HCEC 1CT (cell line): ENCODE data around the gene OR9A4.

Experiments used
- DNase-seq: peaks from one replicate; pipeline ENCODE4 v3.0.0-alpha.2; 2017

The OR9A4 gene

DNA sequence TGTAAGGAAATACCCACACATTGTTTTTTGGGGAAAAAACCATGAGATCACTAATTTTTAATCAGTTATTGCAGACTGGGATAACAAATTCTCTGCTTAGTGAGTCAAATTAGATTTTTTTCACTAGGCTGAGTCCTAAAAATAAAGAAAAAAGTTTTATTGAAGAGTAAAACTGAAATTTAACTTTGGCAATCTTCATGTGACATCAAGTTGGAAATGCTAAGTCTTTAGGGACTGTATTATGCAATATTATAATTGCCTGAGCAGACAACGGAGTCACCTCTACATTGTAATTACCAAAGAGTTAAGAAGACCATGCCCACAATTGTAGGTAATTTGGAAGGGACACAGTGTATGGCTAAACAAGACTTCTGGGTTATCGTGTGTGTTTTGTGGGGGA lies 32.8 kb downstream of the OR9A4 start:
- DNase-seq, result no peak

DNA sequence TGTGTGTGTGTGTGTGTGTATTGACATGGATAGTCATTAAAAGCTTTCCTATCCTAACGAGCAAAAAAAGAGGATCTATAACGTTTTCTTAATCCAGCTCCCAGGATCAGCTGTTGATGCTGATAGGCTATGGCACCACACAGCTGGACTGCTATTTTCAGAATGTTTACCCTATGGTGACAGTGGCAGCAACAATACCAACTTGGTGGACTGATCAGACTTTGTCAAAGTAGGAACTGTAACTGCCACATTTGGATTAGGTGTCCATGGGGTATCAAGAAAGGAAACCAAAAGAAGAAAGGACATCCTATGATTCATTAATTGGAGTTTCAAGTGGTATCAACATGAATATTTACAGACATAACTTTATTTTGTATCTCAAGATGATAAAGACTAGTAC lies 33.3 kb downstream of the OR9A4 start:
- no peak for DNase-seq

DNA sequence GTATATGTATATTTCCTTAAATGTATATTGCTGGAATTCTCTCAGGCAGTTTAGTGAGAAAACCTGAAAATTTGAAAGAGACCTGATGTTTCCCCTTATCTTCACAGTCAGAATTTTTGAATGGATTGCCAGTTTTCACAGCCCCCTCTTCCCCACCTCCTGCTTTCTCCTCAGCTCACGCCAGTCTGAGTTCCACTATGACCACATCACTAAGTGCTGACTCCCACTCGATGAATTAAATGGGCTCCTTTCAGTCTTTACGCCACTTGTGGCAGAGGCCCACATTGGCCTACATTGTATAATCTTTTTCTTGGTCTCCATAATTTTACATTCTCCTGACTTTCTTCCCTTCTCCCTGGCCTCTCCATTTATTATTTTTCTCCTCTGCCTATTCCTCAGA lies 33.7 kb downstream of the OR9A4 start:
- DNase-seq, result no peak

DNA sequence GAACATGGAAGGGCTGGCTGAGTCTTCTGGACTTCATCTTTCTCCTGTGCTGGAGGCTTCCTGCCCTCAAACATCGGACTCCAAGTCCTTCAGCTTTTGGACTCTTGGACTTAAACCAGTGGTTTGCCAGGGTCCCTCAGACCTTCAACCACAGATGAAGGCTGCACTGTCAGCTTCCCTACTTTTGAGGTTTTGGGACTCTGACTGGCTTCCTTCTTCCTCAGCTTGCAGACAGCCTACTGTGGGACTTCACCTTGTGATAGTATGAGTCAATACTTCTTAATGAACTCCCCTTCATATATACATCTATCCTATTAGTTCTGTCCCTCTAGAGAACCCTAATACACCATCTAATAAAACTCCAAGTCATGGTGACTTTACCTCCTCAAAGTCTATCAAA lies 34.6 kb downstream of the OR9A4 start:
- no peak for DNase-seq

DNA sequence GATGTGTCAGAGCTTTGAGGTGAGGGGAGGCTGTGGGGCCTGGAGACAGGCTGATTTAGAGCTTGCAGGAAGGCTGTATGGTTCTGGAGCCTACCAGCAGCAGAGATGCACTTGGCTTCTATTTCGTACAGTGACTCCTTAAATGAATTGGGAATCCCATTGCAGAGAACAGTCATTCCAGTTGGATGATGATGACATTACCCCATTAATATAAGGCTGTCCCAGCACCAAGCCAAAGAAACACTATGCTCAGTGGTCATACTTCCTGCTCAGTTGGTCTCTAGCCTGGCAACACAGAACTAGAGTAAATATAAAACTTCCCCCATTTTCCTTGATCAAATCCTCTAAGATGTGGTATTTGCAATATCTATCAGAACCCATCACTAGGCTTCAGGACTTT lies 36.3 kb downstream of the OR9A4 start:
- no peak for DNase-seq

DNA sequence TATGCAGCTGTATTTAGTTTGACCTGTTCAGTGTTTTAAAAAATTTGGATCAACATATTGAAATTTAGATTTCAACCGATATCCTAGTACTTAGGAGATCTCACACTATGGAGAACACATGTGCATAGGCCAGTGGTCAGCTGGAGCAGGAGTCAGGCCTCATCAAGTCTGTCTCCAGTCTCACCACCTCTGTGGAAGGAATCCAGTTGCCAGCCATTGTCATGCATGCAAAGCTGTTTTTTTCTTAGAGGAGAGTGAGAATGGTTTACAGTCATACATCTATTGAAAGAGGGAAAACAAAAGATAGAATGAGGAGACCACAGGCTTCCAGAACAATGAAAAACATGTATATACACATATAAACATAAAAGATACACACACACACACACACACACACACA lies 38.1 kb downstream of the OR9A4 start:
- DNase-seq, result no peak

DNA sequence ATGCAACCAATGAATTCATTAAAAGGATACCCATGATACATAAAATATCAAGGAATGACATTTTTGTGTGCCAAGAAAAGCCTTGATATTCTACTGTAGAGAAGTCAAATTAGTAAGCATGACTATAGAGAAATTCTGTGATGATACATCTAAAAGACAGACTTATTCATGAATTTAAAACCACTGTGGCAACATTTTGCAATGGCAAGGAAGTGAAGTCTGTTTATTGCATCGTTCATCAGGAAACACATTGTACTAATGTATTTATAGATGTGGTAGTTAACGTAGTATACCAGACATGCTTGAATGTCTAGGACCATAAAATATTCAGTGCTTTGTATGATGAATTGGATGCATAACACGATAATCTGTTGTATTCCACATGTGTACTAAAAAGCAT lies 39.9 kb downstream of the OR9A4 start:
- DNase-seq, result peak; percentile 51

DNA sequence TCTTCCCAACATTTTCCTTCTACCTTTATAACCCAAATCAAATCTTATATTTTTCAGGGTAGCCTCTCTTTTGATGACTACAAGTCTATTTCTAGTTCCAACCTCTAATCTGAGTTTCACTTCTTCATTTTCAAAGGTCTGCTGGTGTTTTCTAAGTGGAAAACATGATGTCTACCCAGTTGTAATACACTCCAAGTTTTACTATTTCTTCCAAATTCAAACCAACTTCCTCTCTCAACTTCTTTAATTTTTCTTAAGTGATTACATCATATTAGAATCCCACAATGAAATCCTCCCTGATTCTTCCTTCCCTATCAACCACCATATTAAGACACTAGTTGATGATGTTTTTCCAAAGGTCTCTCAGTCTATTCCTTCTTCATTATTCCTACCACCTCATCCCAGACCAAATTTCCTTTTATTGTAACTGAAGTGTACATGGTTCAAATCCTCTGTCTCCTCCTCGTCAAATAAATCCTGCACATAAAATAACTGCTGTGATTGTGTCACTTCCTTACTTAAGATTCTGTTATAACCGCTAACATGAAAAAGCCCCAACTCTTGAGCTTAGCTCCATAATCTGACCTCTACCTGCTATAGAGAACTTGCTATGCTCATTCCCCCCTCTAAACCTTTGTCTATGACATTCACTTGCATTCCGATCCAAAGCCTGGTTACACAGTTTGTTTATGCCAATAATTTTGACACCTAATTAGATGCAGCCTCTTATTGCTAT lies 44.7 kb downstream of the OR9A4 start:
- DNase-seq, result no peak
